SK-N-SH (cell line): ENCODE measurements around the gene OAS2. TPM values are rescaled to one million over a fixed set of nuclear protein-coding genes. Genes with fewer than 3 reads are reported as not detected.

Source experiments
- CTCF ChIA-PET: fragments of 300-600, 350-600 bp; formaldehyde crosslinking; extraction: SDS; loops from one replicate; lab custom pipeline; 2021; lab: Yijun Ruan, JAX
- POLR2A ChIA-PET: fragments of 350-600 bp; sonication (Branson Sonifier 250); formaldehyde crosslinking; extraction: SDS; loops from one replicate; lab custom pipeline; 2020; ENCODE audit warnings: antibody characterized with exemption, inconsistent platforms; lab: Yijun Ruan, JAX
- DNase-seq: peaks from one replicate; pipeline ENCODE4 v3.0.0; 2012
- H2AFZ ChIP-seq: fragments of 200-600 bp; sonication (generic); 2 replicates; pipeline ENCODE4 v1.8.1; 2016; ENCODE audit warnings: antibody characterized with exemption, mild to moderate bottlenecking, low read depth
- H3F3A ChIP-seq: fragments of 200-600 bp; sonication (generic); replicated peaks from 2 replicates; pipeline ENCODE3; 2016; ENCODE audit warnings: antibody characterized with exemption, mild to moderate bottlenecking; ENCODE audit not compliant: insufficient read depth
- H3K27ac ChIP-seq, 2 experiments: fragments of 200-500 bp in 1 of 2; fragments of 200-600 bp in 1 of 2; sonication (Bioruptor generic) in 1 of 2; sonication (generic), shearing (Covaris generic) in 1 of 2; 2 replicates each; pipeline versions ENCODE4 v1.5.1 to v1.6.1; 2014 to 2016; ENCODE audit warnings: low read depth in 2 of 2, inconsistent platforms in 1 of 2, low read length in 1 of 2, mild to moderate bottlenecking in 1 of 2, mixed read lengths in 1 of 2
- H3K27me3 ChIP-seq: fragments of 200-600 bp; sonication (generic), shearing (Covaris generic); 2 replicates; pipeline ENCODE4 v1.6.1; 2016; ENCODE audit warnings: mixed run types; ENCODE audit not compliant: insufficient read depth
- H3K36me3 ChIP-seq, 2 experiments: fragments of 200-500 bp in 1 of 2; fragments of 200-600 bp in 1 of 2; sonication (Bioruptor generic) in 1 of 2; sonication (generic) in 1 of 2; replicated peaks in 1 of 2; 2 replicates each; pipeline versions ENCODE3 to v1.5.1; 2014 to 2016; ENCODE audit warnings: low read length in 1 of 2, mild to moderate bottlenecking in 1 of 2; ENCODE audit not compliant: insufficient read depth in 2 of 2, control insufficient read depth in 1 of 2
- H3K4me1 ChIP-seq, 2 experiments: fragments of 200-500 bp in 1 of 2; fragments of 200-600 bp in 1 of 2; sonication (Bioruptor generic) in 1 of 2; sonication (generic), shearing (Covaris generic) in 1 of 2; 2 replicates each; pipeline versions ENCODE4 v1.5.1 to v1.6.1; 2014 to 2016; ENCODE audit warnings: low read depth in 1 of 2, low read length in 1 of 2, mixed run types in 1 of 2; ENCODE audit not compliant: insufficient read depth in 2 of 2, control insufficient read depth in 1 of 2
- H3K4me2 ChIP-seq: fragments of 200-600 bp; sonication (generic), shearing (Covaris generic); 2 replicates; pipeline ENCODE4 v1.6.1; 2017; ENCODE audit warnings: mixed run types
- H3K4me3 ChIP-seq, 2 experiments: fragments of 200-500 bp in 1 of 2; fragments of 200-600 bp in 1 of 2; sonication (Bioruptor generic) in 1 of 2; sonication (generic), shearing (Covaris generic) in 1 of 2; 2 replicates each; pipeline versions ENCODE4 v1.5.1 to v1.8.1; 2014 to 2016; ENCODE audit warnings: low read depth in 2 of 2, inconsistent platforms in 1 of 2, low read length in 1 of 2, mild to moderate bottlenecking in 1 of 2, mixed read lengths in 1 of 2, moderate library complexity in 1 of 2
- H3K79me2 ChIP-seq: fragments of 200-600 bp; sonication (generic); 2 replicates; pipeline ENCODE4 v1.8.1; 2017; ENCODE audit warnings: mild to moderate bottlenecking; ENCODE audit not compliant: insufficient read depth
- H3K9ac ChIP-seq: fragments of 200-600 bp; sonication (generic); 2 replicates; pipeline ENCODE4 v1.6.1; 2017; ENCODE audit warnings: mixed run types
- H3K9me2 ChIP-seq: fragments of 200-600 bp; sonication (generic); 2 replicates; pipeline ENCODE4 v1.6.1; 2017; ENCODE audit warnings: mixed run types
- H3K9me3 ChIP-seq: fragments of 200-600 bp; sonication (generic); 2 replicates; pipeline ENCODE4 v1.6.1; 2017; ENCODE audit warnings: mixed run types, mild to moderate bottlenecking, moderate library complexity
- H4K20me1 ChIP-seq: fragments of 200-600 bp; sonication (generic); 2 replicates; pipeline ENCODE4 v1.6.1; 2017; ENCODE audit warnings: mild to moderate bottlenecking, mixed run types; ENCODE audit not compliant: insufficient read depth
- CHD2 ChIP-seq: fragments of 150-350 bp; IDR thresholded peaks from 2 replicates; pipeline ENCODE4 v1.6.1; 2018; ENCODE audit warnings: low read length; ENCODE audit not compliant: partially characterized antibody
- CTCF ChIP-seq: fragments of 200-600 bp; sonication (generic); IDR thresholded peaks from 2 replicates; pipeline ENCODE4 v1.6.1; 2017; ENCODE audit warnings: antibody characterized with exemption, mild to moderate bottlenecking, moderate library complexity
- FOSL2 ChIP-seq: IDR thresholded peaks from 2 replicates; pipeline ENCODE4 v1.4.0; 2012; ENCODE audit warnings: low read depth, mild to moderate bottlenecking, moderate library complexity, borderline replicate concordance
- GABPA ChIP-seq: IDR thresholded peaks from 2 replicates; pipeline ENCODE4 v1.4.0; 2012; ENCODE audit warnings: low read depth, mild to moderate bottlenecking
- GATA2 ChIP-seq: sonication (generic); formaldehyde crosslinking; IDR thresholded peaks from 2 replicates; pipeline ENCODE4 v1.5.0; 2020; ENCODE audit warnings: mild to moderate bottlenecking, missing genetic modification reagents
- MEF2A ChIP-seq: IDR thresholded peaks from 2 replicates; pipeline ENCODE4 v1.4.0; 2012; ENCODE audit warnings: low read depth, borderline replicate concordance
- NFIC ChIP-seq: IDR thresholded peaks from 2 replicates; pipeline ENCODE4 v1.4.0; 2012; ENCODE audit warnings: borderline replicate concordance
- NRF1 ChIP-seq: IDR thresholded peaks from 2 replicates; pipeline ENCODE4 v1.6.1; 2012; ENCODE audit warnings: low read depth, mild to moderate bottlenecking, low read length
- RAD21 ChIP-seq: IDR thresholded peaks from 2 replicates; pipeline ENCODE4 v1.6.1; 2012; ENCODE audit warnings: mild to moderate bottlenecking, low read length
- RCOR1 ChIP-seq: fragments of 150-350 bp; IDR thresholded peaks from 2 replicates; pipeline ENCODE4 v1.6.1; 2017; ENCODE audit warnings: antibody characterized with exemption, low read length
- RFX5 ChIP-seq: IDR thresholded peaks from 2 replicates; pipeline ENCODE4 v1.6.1; 2012; ENCODE audit warnings: mild to moderate bottlenecking, improper control_type of control experiment, low read length
- TAF1 ChIP-seq: IDR thresholded peaks from 2 replicates; pipeline ENCODE4 v1.6.1; 2012; ENCODE audit warnings: low read depth, mild to moderate bottlenecking, low read length, moderate library complexity, borderline replicate concordance
- USF2 ChIP-seq: fragments of 150-350 bp; IDR thresholded peaks from 2 replicates; pipeline ENCODE4 v1.6.1; 2017; ENCODE audit warnings: antibody characterized with exemption, low read length, low read depth, borderline replicate concordance
- YY1 ChIP-seq: IDR thresholded peaks from 2 replicates; pipeline ENCODE4 v1.4.0; 2012; ENCODE audit warnings: low read depth, mild to moderate bottlenecking
- ZBTB33 ChIP-seq: IDR thresholded peaks from 2 replicates; pipeline ENCODE4 v1.4.0; 2012; ENCODE audit warnings: low read depth, borderline replicate concordance
- WGBS: methylation state at CpG from one replicate; pipeline ENCODE4 v1.1.6; 2017; ENCODE audit warnings: low lambda C conversion rate; 5-methylcytosine and 5-hydroxymethylcytosine counted together
- polyA plus RNA-seq, 3 experiments: library from polyadenylated mRNA; depleted of rRNA; stranded (reverse); fragments of >200 nt; gene quantifications; 2 replicates each; pipeline ENCODE4 v1.2.3, GENCODE V29; 2012

Gene OAS2
- polyA plus RNA-seq, 1 of the 3 experiments (the other 2 are of a cell fraction) = not detected

GRCh38 chr12:112977139-112977538, 1.2 kb upstream of the OAS2 start:
- 32% methylated on average over 3 of the region's 3 CpGs for WGBS
- Histone ChIP-seq H3K4me1 (peaks cover 0 to 6% of the 10 kb centered on the region in 2 experiments; a peak in 1 of 4 replicates), H3K27ac (no peak overlapping the region), H3F3A (no peaks in the 10 kb centered on the region), H3K27me3 (no peaks in the 10 kb centered on the region), H3K79me2 (no peaks in the 10 kb centered on the region), H3K9me3 (no peaks in the 10 kb centered on the region), H2AFZ (no peak overlapping the region), H3K4me2 (no peak overlapping the region), H3K36me3 (no peaks in the 10 kb centered on the region), H3K9me2 (no peaks in the 10 kb centered on the region), H3K4me3 (no peak overlapping the region), H3K9ac (no peak overlapping the region), H4K20me1 (no peaks in the 10 kb centered on the region)
- POLR2A ChIA-PET = no interaction called here
- CTCF ChIA-PET = interaction anchor here (4.4 kb wide), 1 partner anchor 16 kb away, joined by 17 read pairs; no protein-coding TSS in a partner anchor
- TF ChIP-seq GABPA (no peak), MEF2A (no peak), USF2 (no peak), CHD2 (no peak), NRF1 (no peak), RCOR1 (no peak), ZBTB33 (no peak), NFIC (no peak)
- DNase-seq = no peak

GRCh38 chr12:112977641-112978040, 678 bp upstream of the OAS2 start:
- no peak for DNase-seq
- no peaks in the 10 kb centered on the region for H3K9me2 ChIP-seq
- no peak overlapping the region for H3K4me2 ChIP-seq
- no peaks in the 10 kb centered on the region for H4K20me1 ChIP-seq
- H3F3A ChIP-seq = no peaks in the 10 kb centered on the region
- TF ChIP-seq CHD2 = no peak
- TF ChIP-seq NFIC = no peak
- no peak for TF ChIP-seq NRF1
- no peak for TF ChIP-seq MEF2A
- TF ChIP-seq YY1 = no peak
- TF ChIP-seq RCOR1 = no peak
- no peak for TF ChIP-seq TAF1
- TF ChIP-seq CTCF = no peak
- TF ChIP-seq GATA2 (CRISPR knock-in tag) = no peak
- TF ChIP-seq FOSL2 = no peak
- TF ChIP-seq RAD21 = no peak
- TF ChIP-seq RFX5 = no peak
- CTCF ChIA-PET = interaction anchor here (0.9 to 4.4 kb wide), 2 partner anchors 15 to 53 kb away, joined by 3 to 17 read pairs; no protein-coding TSS in a partner anchor
- no peak overlapping the region for H2AFZ ChIP-seq
- no peaks in the 10 kb centered on the region for H3K27me3 ChIP-seq
- no peaks in the 10 kb centered on the region for H3K79me2 ChIP-seq
- WGBS = 72% methylated on average over 4 of the region's 8 CpGs
- H3K4me3 ChIP-seq = no peak overlapping the region
- H3K9me3 ChIP-seq = no peaks in the 10 kb centered on the region
- H3K9ac ChIP-seq = no peak overlapping the region
- H3K4me1 ChIP-seq = peaks cover 0 to 6% of the 10 kb centered on the region in 2 experiments; a peak in 1 of 4 replicates
- POLR2A ChIA-PET = no interaction called here
- H3K27ac ChIP-seq = no peak overlapping the region
- H3K36me3 ChIP-seq = no peaks in the 10 kb centered on the region
